T-helper 2 cell treated with Interferon-gamma antibody and Interleukin-4, amounts not matched to agents 100 ng/mL and 5 ng/mL, for 36 hours (primary cell): ENCODE data around the gene HTATIP2. TPM values are rescaled to one million over a fixed set of nuclear protein-coding genes. Genes with fewer than 3 reads are reported as not detected.

Experiments
- total RNA-seq: library from RNA; stranded (reverse); gene quantifications from 2 replicates; pipeline ENCODE4 v1.2.3, GENCODE V29; 2022

Gene HTATIP2
- total RNA-seq, 1 donor from 2014 or later, result 39.8 TPM

Other genes starting within 250 kb of the HTATIP2 start
- gene DBX1, start 203.2 kb upstream of the HTATIP2 start, total RNA-seq, result not detected in 2 replicates
- gene PRMT3, start 24.0 kb downstream of the HTATIP2 start, total RNA-seq, result 21.5 and 21.6 TPM in 2 replicates
- not detected in 2 replicates for gene SLC6A5, start 235.9 kb downstream of the HTATIP2 start, total RNA-seq